T1000 (cell line): ENCODE results near the gene PTPRK.

ENCODE experiments used
- DNase-seq: peaks from one replicate; lab custom pipeline; 2025; ENCODE audit warnings: mixed read lengths; lab: John Stamatoyannopoulos, UW

PTPRK gene

DNA sequence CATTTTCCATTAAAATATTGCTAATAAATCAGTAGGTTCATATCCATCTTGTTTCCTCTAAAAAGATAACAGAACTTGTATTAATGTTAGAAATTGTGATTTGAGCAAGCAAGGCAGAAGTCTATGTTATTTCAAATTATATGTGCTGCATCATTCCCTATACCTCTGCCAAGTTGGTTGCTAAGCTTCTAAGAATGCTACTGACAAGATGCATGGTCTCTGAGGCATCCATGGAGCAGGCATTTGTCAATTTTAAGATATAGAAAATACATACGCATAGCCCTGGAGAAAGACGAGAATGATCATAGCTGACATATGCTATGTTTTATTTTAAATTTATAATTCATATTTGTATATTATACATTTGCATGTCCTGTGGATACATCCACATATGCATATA is 451.2 kb downstream of the PTPRK start:
- DNase-seq: no peak

- no peak for DNase-seq
Measured at GRCh38 chr6:128068119-128068479, 452.3 kb downstream of the PTPRK start.

GRCh38 chr6:128067446-128068118 is 452.8 kb downstream of the PTPRK start:
- no peak for DNase-seq

- no peak for DNase-seq
Measured at GRCh38 chr6:128065072-128065471, 455.3 kb downstream of the PTPRK start.

DNA sequence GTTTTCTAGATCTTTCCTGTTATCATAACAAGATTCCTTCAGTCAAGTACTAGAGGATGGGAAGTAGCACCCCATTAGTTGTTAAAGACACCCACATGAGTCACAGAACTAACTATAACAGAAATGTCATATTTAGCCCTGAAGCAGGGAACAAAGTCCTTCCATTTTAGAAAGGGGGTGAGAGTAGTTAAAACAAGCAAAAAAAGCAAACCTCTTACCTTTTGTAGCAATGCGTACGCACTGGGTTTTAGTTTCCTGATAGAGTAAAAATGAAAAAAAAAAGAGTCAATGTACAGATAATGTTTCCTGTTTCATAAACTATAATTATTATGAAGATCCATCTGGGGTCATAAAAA is 455.9 kb downstream of the PTPRK start:
- no peak for DNase-seq

GRCh38 chr6:128063850-128064539 is 456.4 kb downstream of the PTPRK start:
- DNase-seq: no peak

DNA sequence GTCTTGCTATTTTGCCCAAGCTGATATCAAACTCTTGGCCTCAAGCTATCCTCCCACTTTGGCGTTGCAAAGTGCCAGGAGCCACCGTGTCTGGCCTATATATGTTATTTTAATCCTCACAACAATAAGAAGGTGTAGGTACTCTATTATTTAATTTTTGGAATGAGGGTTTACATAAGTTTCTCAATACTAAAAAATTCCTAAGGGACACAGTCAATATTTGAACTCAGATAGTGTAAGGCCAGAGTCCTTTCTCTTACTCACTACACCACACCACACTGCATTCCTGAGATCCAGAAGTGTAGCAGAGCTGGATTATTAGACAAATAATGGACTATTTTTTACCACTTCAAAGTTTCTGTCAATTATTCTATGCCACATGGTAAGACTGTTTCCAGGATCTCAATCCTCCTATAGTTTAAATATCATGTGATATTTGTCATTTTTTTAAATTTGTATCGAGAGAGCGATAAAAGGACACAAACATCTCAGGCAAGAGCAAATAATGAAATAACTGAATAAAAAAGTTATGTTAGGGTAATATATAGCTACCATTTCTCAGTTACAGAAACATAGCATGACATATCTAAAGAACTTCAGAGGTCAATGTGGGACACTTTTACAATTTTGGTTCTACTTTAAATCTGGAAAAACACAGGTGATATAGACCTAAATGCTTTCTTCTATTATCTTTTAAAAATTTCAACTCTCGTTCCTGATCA is 457.4 kb downstream of the PTPRK start:
- DNase-seq: no peak

GRCh38 chr6:128057946-128058345 is 462.5 kb downstream of the PTPRK start:
- no peak for DNase-seq

DNA sequence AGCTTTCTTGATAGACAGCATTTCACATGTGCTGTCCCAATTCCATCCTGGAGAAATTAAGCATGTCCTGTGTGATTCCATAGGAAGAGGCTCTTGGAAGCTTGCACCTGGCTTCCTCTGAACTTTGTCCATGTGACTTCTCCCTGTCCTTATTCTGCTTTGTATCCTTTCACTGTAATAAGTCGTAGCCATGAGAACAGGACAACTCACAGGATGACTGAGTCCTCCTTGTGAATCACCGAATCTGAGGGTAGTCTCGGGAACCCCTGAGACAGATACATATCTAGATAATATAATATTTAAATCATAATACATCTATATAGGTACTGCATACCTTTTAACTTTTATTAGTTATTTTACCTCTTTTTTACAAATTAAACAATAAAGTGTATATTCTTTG is 462.9 kb downstream of the PTPRK start:
- DNase-seq: no peak

- no peak for DNase-seq
Measured at GRCh38 chr6:128053109-128053508, 467.3 kb downstream of the PTPRK start.

GRCh38 chr6:128047989-128048388 is 472.4 kb downstream of the PTPRK start:
- no peak for DNase-seq

DNA sequence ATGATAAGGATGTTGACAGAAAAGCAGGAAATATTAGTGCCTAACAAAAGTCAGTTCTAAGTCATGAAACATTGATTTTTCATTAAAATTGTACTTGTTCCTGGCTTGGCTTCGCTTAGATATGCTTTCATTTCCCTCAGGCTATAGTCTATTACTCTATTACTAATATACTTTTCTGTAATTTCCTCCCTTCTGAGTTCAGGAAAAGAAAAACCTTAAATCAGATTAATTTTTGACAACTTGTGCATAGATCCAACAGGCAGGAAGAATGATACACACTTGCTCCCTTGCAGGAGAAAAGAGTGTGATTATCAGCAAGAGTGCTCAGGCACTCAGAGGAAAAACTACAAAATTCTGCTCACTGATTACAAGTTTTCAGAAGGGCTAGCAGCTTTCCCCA is 474.4 kb downstream of the PTPRK start:
- no peak for DNase-seq

DNA sequence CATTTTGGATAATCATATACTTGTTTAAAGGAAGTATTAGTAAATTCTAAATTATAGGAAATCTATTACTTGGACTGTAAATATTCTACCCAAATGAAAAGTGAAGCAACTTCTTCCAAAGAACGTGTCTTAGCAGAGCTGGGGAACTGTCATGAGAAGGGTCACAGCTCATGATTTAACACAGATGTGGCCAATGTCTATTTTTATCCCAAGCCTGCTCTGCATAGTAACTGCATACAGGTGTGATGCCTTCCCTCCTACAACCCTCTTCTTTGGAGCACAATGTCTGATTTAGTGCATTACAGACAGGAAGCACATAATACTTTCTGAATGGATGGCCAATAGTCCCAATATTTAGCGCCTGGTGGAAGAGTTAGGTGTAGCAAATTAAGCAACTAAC is 480.9 kb downstream of the PTPRK start:
- no peak for DNase-seq

DNA sequence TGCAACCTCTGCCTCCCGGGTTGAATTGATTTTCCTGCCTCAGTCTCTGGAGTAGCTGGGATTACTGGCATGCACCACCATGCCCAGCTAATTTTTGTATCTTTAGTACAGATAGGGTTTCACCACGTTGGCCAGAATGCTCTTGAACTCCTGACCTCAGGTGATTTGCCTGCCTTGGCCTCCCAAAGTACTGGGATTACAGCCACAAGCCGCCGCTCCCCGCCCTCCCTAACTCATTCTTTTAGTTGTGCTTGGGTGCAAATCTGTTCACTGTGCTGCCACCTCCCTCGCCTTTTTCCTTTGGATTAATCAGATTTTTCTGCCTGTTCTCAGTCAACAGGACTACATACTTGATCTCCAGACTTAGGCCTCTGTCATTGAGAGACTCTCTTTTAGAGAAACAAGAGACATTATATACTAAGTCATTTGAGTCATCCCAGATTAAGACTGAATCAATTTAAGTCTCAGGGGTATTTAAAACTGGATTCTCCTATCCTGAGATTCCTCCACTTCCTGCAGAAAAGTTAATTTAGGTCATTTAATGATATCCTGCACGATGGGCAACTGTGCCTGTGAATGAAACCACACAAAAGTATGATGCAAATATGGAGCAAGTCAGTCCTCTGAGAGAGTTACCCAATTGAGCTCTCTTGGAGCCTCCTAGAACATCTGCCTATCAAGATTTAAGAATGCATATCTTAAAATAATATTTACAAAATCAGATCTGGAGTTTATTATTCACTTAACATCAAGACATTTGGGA is 483.4 kb downstream of the PTPRK start:
- DNase-seq: no peak

GRCh38 chr6:128033156-128033555 is 487.2 kb downstream of the PTPRK start:
- DNase-seq: no peak

DNA sequence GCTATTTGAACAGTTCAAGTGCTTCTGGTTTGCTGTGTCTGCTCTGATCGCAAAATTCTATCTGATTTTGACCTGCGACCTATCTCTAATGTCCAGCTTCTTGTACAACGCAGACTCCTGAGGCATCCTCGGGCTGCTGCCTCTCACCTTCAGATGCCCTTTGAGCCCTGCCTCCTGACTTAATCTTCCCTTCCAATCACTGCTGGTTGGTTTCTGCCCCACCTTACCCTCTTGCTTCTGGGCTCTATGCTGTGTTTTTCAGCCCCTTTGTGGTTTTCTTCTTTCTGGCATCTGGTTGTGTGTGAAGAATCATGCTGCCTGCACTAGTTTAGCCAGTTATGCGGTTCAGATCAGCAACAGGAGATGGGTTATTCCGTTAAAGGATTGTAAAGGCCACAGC is 488.4 kb downstream of the PTPRK start:
- no peak for DNase-seq

DNA sequence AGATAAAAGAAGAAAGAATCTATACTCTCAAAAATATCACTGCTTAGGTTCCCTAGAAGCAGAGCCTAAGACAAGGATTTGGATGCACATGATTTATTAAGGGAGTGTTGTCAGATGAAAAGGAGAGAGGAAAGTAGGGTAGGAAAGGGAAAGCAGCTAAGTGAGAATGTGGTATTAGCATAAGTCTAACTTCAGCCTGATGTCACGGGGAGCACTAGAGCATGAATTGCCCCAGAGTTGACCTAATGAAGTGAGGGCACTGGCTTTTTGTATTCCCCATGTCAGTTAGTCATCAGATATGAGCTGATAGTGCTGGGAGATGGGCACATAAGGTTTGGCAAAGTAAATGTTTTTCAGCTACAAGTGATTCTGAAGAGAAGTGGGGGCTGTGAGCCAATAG is 490.6 kb downstream of the PTPRK start:
- DNase-seq: no peak

- no peak for DNase-seq
Measured at GRCh38 chr6:128028183-128028582, 492.2 kb downstream of the PTPRK start.

- DNase-seq: no peak
Measured at GRCh38 chr6:128025478-128025877, 494.9 kb downstream of the PTPRK start.

DNA sequence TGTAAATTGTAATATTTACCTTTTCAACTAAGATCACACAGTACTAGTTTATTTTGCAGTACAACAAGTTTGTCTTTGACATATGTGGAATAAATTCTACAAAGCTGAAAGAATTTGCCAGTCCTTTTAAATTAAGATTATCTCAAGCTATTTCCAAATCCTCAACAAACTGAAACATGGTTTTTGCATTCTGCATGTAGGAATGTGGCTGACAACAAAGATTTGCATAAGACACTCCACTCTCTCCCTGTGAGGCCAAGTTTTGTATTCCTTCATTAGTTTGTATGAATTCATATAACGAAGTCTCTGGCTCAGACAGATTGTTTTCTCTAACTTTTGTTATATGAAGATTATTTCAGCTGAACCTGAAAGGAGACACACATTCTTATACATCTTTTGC is 495.4 kb downstream of the PTPRK start:
- no peak for DNase-seq

DNA sequence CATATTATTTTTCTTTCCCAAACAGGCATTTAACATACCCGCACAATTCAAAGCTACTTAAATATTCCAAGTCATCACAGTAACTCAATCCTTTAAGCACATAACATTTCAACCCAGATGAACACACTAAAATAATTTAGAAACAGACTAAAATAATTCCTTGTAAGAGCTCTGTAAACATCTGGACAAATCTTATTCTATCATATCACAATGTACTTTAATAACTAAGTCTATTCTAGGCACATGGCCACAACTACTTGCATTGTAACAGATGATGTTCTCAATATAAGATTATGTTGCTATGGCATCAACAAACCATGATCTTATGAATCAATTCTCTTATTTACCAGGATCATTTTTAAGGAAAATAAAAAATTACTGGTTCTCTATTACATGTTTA is 496.4 kb downstream of the PTPRK start:
- DNase-seq: no peak

- DNase-seq: no peak
Measured at GRCh38 chr6:128018821-128019220, 501.6 kb downstream of the PTPRK start.

GRCh38 chr6:128017288-128017687 is 503.1 kb downstream of the PTPRK start:
- no peak for DNase-seq
